Measurements from ENCODE around the gene PSMG3. TPM values are rescaled to one million over a fixed set of nuclear protein-coding genes. Genes with fewer than 3 reads are reported as not detected.

Gene PSMG3
- total and polyA plus RNA-seq, 2 of the 8 experiments (the other 6 are each of a cell fraction or from before 2014, with no cell fraction given), result 30.2 to 62.0 TPM

- TF ChIP-seq, protein P1, sequence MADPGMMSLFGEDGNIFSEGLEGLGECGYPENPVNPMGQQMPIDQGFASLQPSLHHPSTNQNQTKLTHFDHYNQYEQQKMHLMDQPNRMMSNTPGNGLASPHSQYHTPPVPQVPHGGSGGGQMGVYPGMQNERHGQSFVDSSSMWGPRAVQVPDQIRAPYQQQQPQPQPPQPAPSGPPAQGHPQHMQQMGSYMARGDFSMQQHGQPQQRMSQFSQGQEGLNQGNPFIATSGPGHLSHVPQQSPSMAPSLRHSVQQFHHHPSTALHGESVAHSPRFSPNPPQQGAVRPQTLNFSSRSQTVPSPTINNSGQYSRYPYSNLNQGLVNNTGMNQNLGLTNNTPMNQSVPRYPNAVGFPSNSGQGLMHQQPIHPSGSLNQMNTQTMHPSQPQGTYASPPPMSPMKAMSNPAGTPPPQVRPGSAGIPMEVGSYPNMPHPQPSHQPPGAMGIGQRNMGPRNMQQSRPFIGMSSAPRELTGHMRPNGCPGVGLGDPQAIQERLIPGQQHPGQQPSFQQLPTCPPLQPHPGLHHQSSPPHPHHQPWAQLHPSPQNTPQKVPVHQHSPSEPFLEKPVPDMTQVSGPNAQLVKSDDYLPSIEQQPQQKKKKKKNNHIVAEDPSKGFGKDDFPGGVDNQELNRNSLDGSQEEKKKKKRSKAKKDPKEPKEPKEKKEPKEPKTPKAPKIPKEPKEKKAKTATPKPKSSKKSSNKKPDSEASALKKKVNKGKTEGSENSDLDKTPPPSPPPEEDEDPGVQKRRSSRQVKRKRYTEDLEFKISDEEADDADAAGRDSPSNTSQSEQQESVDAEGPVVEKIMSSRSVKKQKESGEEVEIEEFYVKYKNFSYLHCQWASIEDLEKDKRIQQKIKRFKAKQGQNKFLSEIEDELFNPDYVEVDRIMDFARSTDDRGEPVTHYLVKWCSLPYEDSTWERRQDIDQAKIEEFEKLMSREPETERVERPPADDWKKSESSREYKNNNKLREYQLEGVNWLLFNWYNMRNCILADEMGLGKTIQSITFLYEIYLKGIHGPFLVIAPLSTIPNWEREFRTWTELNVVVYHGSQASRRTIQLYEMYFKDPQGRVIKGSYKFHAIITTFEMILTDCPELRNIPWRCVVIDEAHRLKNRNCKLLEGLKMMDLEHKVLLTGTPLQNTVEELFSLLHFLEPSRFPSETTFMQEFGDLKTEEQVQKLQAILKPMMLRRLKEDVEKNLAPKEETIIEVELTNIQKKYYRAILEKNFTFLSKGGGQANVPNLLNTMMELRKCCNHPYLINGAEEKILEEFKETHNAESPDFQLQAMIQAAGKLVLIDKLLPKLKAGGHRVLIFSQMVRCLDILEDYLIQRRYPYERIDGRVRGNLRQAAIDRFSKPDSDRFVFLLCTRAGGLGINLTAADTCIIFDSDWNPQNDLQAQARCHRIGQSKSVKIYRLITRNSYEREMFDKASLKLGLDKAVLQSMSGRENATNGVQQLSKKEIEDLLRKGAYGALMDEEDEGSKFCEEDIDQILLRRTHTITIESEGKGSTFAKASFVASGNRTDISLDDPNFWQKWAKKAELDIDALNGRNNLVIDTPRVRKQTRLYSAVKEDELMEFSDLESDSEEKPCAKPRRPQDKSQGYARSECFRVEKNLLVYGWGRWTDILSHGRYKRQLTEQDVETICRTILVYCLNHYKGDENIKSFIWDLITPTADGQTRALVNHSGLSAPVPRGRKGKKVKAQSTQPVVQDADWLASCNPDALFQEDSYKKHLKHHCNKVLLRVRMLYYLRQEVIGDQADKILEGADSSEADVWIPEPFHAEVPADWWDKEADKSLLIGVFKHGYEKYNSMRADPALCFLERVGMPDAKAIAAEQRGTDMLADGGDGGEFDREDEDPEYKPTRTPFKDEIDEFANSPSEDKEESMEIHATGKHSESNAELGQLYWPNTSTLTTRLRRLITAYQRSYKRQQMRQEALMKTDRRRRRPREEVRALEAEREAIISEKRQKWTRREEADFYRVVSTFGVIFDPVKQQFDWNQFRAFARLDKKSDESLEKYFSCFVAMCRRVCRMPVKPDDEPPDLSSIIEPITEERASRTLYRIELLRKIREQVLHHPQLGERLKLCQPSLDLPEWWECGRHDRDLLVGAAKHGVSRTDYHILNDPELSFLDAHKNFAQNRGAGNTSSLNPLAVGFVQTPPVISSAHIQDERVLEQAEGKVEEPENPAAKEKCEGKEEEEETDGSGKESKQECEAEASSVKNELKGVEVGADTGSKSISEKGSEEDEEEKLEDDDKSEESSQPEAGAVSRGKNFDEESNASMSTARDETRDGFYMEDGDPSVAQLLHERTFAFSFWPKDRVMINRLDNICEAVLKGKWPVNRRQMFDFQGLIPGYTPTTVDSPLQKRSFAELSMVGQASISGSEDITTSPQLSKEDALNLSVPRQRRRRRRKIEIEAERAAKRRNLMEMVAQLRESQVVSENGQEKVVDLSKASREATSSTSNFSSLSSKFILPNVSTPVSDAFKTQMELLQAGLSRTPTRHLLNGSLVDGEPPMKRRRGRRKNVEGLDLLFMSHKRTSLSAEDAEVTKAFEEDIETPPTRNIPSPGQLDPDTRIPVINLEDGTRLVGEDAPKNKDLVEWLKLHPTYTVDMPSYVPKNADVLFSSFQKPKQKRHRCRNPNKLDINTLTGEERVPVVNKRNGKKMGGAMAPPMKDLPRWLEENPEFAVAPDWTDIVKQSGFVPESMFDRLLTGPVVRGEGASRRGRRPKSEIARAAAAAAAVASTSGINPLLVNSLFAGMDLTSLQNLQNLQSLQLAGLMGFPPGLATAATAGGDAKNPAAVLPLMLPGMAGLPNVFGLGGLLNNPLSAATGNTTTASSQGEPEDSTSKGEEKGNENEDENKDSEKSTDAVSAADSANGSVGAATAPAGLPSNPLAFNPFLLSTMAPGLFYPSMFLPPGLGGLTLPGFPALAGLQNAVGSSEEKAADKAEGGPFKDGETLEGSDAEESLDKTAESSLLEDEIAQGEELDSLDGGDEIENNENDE (IDR thresholded peaks at IDR 0.05; ENCODE audit: insufficient replicate concordance, low read length), result no peak
- TF ChIP-seq, protein P2, sequence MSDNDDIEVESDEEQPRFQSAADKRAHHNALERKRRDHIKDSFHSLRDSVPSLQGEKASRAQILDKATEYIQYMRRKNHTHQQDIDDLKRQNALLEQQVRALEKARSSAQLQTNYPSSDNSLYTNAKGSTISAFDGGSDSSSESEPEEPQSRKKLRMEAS (IDR thresholded peaks at IDR 0.05), result no peak
These were observed 9.9 kb upstream of the PSMG3 start (continued) for GRCh38 chr7:1579481-1580421.
